ENCODE results near the gene CAAP1. TPM values are rescaled to one million over a fixed set of nuclear protein-coding genes. Genes with fewer than 3 reads are reported as not detected.
A peak's percentile ranks its signal among the peaks of the same experiment; 100 is the strongest.

CAAP1 gene
- total and polyA plus RNA-seq, 4 donors, result 8.9 to 19.6 (median 11.3) TPM

DNA sequence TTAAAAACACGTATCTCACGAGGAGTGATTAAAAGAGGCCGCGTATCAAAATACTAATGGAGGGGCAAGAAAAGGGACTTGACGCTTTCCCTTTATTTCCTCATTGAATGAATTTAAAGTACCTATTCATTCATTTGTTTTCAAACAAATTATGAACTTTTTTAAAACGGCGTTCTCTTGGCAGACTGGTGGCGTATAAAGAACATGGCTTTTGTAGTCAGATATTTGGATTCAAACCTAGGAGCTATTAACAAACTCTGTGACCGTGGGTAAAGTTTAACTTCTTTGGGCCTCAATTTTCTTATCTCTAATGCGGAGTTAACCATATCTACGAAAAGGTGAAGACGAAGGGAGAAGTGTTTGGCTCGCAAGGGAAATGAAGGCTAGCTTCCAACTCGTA is 876 bp downstream of the CAAP1 start:
- Histone ChIP-seq H3K4me3 (ENCODE audit: low read depth in 1 of 3, low read length in 3 of 3) (peak overlapping the region; percentile 92 to 98 (median 94)), H3K27ac (ENCODE audit: low read depth in 1 of 2, low read length in 2 of 2) (peak overlapping the region; percentile 98 to 99), H3K27me3 (ENCODE audit: control insufficient read depth in 4 of 4, insufficient read depth in 4 of 4, low read length in 3 of 4) (no peaks in the 10 kb centered on the region), H3K9me3 (ENCODE audit: control insufficient read depth in 4 of 4, low read length in 3 of 4) (peaks cover 0 to 4% (median 0%) of the 10 kb centered on the region in 4 donors), H3K4me1 (ENCODE audit: control insufficient read depth in 4 of 4, insufficient read depth in 4 of 4, low read length in 3 of 4) (peaks cover 0 to 17% (median 10%) of the 10 kb centered on the region in 4 donors), H3K9ac (ENCODE audit: low read depth in 1 of 2, low read length in 2 of 2) (peak overlapping the region; percentile 86 to 87), H3K36me3 (ENCODE audit: control insufficient read depth in 4 of 4, insufficient read depth in 3 of 4, low read depth in 1 of 4, low read length in 3 of 4) (peaks cover 0 to 2% (median 0%) of the 10 kb centered on the region in 4 donors)
- under 1% methylated on average over 14 of the region's 14 CpGs for WGBS
- no peak for DNase-seq (ENCODE audit: low spot score)
- no peak for TF ChIP-seq SP1 (IDR thresholded peaks at IDR 0.05)
- TF ChIP-seq TAF1 (conservative IDR thresholded peaks at IDR 0.05), result no peak
- TF ChIP-seq, protein P1, sequence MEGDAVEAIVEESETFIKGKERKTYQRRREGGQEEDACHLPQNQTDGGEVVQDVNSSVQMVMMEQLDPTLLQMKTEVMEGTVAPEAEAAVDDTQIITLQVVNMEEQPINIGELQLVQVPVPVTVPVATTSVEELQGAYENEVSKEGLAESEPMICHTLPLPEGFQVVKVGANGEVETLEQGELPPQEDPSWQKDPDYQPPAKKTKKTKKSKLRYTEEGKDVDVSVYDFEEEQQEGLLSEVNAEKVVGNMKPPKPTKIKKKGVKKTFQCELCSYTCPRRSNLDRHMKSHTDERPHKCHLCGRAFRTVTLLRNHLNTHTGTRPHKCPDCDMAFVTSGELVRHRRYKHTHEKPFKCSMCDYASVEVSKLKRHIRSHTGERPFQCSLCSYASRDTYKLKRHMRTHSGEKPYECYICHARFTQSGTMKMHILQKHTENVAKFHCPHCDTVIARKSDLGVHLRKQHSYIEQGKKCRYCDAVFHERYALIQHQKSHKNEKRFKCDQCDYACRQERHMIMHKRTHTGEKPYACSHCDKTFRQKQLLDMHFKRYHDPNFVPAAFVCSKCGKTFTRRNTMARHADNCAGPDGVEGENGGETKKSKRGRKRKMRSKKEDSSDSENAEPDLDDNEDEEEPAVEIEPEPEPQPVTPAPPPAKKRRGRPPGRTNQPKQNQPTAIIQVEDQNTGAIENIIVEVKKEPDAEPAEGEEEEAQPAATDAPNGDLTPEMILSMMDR (IDR thresholded peaks at IDR 0.05; ENCODE audit: low read depth, low read length, missing input control), result peak; percentile 5
- TF ChIP-seq RAD21 (IDR thresholded peaks at IDR 0.05), result no peak
- TF ChIP-seq, protein P2, sequence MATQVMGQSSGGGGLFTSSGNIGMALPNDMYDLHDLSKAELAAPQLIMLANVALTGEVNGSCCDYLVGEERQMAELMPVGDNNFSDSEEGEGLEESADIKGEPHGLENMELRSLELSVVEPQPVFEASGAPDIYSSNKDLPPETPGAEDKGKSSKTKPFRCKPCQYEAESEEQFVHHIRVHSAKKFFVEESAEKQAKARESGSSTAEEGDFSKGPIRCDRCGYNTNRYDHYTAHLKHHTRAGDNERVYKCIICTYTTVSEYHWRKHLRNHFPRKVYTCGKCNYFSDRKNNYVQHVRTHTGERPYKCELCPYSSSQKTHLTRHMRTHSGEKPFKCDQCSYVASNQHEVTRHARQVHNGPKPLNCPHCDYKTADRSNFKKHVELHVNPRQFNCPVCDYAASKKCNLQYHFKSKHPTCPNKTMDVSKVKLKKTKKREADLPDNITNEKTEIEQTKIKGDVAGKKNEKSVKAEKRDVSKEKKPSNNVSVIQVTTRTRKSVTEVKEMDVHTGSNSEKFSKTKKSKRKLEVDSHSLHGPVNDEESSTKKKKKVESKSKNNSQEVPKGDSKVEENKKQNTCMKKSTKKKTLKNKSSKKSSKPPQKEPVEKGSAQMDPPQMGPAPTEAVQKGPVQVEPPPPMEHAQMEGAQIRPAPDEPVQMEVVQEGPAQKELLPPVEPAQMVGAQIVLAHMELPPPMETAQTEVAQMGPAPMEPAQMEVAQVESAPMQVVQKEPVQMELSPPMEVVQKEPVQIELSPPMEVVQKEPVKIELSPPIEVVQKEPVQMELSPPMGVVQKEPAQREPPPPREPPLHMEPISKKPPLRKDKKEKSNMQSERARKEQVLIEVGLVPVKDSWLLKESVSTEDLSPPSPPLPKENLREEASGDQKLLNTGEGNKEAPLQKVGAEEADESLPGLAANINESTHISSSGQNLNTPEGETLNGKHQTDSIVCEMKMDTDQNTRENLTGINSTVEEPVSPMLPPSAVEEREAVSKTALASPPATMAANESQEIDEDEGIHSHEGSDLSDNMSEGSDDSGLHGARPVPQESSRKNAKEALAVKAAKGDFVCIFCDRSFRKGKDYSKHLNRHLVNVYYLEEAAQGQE (IDR thresholded peaks at IDR 0.05), result no peak
- no peak for TF ChIP-seq YY1 (IDR thresholded peaks at IDR 0.05)

DNA sequence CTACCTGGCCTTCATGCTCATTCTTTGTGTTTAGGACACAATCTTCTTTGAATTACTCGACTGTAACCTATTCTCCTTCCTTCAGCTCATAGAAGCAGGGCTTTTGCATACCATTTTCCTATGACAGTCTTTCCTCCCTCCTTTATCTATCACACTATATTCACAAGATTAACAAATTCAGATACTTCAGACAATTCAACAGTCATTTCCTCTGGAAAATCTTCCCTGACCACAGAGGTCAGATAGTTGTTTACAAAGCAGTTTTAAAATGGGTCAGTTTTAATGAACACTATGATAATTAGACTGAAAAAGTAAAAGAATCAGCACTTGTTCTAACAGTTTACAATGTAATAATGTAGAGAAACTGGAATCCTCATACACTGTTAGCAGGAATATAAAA is 4.3 kb downstream of the CAAP1 start:
- H3K27ac ChIP-seq (ENCODE audit: low read depth in 1 of 2, low read length in 2 of 2), result no peak overlapping the region
- H3K4me1 ChIP-seq (ENCODE audit: control insufficient read depth in 4 of 4, insufficient read depth in 4 of 4, low read length in 3 of 4), result peaks cover 0 to 16% (median 9%) of the 10 kb centered on the region in 4 donors
- H3K9ac ChIP-seq (ENCODE audit: low read depth in 1 of 2, low read length in 2 of 2), result no peak overlapping the region
- 83% methylated on average over 1 of the region's 1 CpG for WGBS
- no peak for TF ChIP-seq JUND (IDR thresholded peaks at IDR 0.05)
- no peak for TF ChIP-seq SP1 (IDR thresholded peaks at IDR 0.05)
- TF ChIP-seq HNF4A (conservative IDR thresholded peaks at IDR 0.05), result no peak
- no peak for TF ChIP-seq YY1 (IDR thresholded peaks at IDR 0.05)
- no peak for TF ChIP-seq TAF1 (conservative IDR thresholded peaks at IDR 0.05)
- TF ChIP-seq FOXA2 (IDR thresholded peaks at IDR 0.05), result no peak
- no peak for TF ChIP-seq RXRA (IDR thresholded peaks at IDR 0.05)
- TF ChIP-seq HNF4G (IDR thresholded peaks at IDR 0.05), result no peak
- no peak for TF ChIP-seq RAD21 (IDR thresholded peaks at IDR 0.05)
- TF ChIP-seq, protein P3, sequence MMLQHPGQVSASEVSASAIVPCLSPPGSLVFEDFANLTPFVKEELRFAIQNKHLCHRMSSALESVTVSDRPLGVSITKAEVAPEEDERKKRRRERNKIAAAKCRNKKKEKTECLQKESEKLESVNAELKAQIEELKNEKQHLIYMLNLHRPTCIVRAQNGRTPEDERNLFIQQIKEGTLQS (IDR thresholded peaks at IDR 0.05), result no peak
- no peak for TF ChIP-seq NR2F2 (IDR thresholded peaks at IDR 0.05)
- TF ChIP-seq EGR1 (IDR thresholded peaks at IDR 0.05; ENCODE audit: low read depth in 2 of 2), result no peak
- TF ChIP-seq, protein P1 (IDR thresholded peaks at IDR 0.05; ENCODE audit: low read depth, low read length, missing input control), result no peak
- TF ChIP-seq GABPA (IDR thresholded peaks at IDR 0.05 in 1 of 2, conservative IDR thresholded peaks at IDR 0.05 in 1 of 2), result no peak
- TF ChIP-seq, protein P4, sequence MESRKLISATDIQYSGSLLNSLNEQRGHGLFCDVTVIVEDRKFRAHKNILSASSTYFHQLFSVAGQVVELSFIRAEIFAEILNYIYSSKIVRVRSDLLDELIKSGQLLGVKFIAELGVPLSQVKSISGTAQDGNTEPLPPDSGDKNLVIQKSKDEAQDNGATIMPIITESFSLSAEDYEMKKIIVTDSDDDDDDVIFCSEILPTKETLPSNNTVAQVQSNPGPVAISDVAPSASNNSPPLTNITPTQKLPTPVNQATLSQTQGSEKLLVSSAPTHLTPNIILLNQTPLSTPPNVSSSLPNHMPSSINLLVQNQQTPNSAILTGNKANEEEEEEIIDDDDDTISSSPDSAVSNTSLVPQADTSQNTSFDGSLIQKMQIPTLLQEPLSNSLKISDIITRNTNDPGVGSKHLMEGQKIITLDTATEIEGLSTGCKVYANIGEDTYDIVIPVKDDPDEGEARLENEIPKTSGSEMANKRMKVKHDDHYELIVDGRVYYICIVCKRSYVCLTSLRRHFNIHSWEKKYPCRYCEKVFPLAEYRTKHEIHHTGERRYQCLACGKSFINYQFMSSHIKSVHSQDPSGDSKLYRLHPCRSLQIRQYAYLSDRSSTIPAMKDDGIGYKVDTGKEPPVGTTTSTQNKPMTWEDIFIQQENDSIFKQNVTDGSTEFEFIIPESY (IDR thresholded peaks at IDR 0.05), result no peak
- TF ChIP-seq, protein P5, sequence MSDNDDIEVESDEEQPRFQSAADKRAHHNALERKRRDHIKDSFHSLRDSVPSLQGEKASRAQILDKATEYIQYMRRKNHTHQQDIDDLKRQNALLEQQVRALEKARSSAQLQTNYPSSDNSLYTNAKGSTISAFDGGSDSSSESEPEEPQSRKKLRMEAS (IDR thresholded peaks at IDR 0.05), result no peak
- no peaks in the 10 kb centered on the region for H3K9me3 ChIP-seq (ENCODE audit: control insufficient read depth in 4 of 4, low read length in 3 of 4)
- no peaks in the 10 kb centered on the region for H3K27me3 ChIP-seq (ENCODE audit: control insufficient read depth in 4 of 4, insufficient read depth in 4 of 4, low read length in 3 of 4)
- H3K4me3 ChIP-seq (ENCODE audit: low read depth in 1 of 3, low read length in 3 of 3), result no peak overlapping the region
- peaks cover 2 to 9% (median 5%) of the 10 kb centered on the region in 4 donors for H3K36me3 ChIP-seq (ENCODE audit: control insufficient read depth in 4 of 4, insufficient read depth in 3 of 4, low read depth in 1 of 4, low read length in 3 of 4)
- DNase-seq (ENCODE audit: low spot score), result no peak

Data from liver (tissue), 9 donors.